ENCODE measurements around the gene TSPAN12. TPM values are rescaled to one million over a fixed set of nuclear protein-coding genes. Genes with fewer than 3 reads are reported as not detected.

Gene TSPAN12
- total RNA-seq, 1 experiment from 2014 or later, result 46.5 TPM

DNA sequence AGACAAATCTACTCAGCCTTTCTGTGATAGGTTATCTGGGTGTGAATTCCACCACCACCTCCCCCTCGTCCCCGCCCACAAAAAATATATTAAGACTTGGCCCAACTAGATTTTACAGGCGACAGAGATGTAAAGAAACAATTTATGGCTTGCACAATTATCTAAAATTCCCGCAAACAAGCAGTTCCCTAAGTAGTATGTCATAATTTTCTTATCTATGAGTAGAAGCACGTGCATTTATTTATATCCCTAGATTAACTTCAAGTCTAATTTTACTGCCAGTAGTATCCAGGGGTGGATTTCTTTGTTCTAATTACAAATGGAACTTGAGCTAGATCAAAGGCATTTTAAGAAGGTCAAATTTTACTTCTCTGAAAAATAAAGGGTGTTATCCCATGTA lies 1.7 kb downstream of the TSPAN12 start:
- DNase-seq (ENCODE audit: low read depth), result no peak
- in situ Hi-C loops (cut with HindIII; ENCODE audit: low pct_unique_long_range_greater_than_20kb, low sequenced_read_pairs), result no loop called here

- no peak for DNase-seq (ENCODE audit: low read depth)
- in situ Hi-C loops (cut with HindIII; ENCODE audit: low pct_unique_long_range_greater_than_20kb, low sequenced_read_pairs), result no loop called here
Observed at GRCh38 chr7:120852700-120853099, 5.2 kb downstream of the TSPAN12 start.

- in situ Hi-C loops (cut with HindIII; ENCODE audit: low pct_unique_long_range_greater_than_20kb, low sequenced_read_pairs), result no loop called here
- DNase-seq (ENCODE audit: low read depth), result no peak
Observed at GRCh38 chr7:120843109-120843508, 14.8 kb downstream of the TSPAN12 start.

DNA sequence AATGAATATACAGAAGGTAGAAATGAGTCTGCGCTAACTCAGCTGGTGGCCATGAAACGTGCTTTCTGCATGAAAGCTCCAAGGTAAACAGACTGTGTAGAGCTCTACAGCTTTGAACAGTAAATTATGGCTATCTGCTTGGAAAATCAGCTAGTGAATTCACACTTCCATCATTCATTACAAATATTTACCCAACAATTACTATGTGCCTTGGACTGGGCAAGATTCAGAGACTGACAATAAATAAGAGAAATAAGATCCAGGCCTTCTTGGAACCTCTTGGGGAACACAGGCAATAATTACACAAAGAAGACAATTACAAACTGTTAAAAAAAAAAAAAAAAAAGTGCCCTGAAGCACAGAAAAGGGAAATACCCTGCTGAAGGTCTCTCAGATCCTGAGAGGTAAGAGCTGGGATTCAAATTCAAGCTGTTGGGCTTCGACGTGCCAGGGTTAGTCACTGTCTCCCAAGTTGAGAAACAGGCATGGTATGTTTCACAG lies 15.8 kb downstream of the TSPAN12 start:
- peak; percentile 90 for DNase-seq (ENCODE audit: low read depth)
- in situ Hi-C loops (cut with HindIII; ENCODE audit: low pct_unique_long_range_greater_than_20kb, low sequenced_read_pairs), result no loop called here

GRCh38 chr7:120841608-120842007 lies 16.3 kb downstream of the TSPAN12 start:
- in situ Hi-C loops (cut with HindIII; ENCODE audit: low pct_unique_long_range_greater_than_20kb, low sequenced_read_pairs), result no loop called here
- DNase-seq (ENCODE audit: low read depth), result no peak

- in situ Hi-C loops (cut with HindIII; ENCODE audit: low pct_unique_long_range_greater_than_20kb, low sequenced_read_pairs), result no loop called here
- no peak for DNase-seq (ENCODE audit: low read depth)
Observed at GRCh38 chr7:120838281-120838682, 19.7 kb downstream of the TSPAN12 start.

DNA sequence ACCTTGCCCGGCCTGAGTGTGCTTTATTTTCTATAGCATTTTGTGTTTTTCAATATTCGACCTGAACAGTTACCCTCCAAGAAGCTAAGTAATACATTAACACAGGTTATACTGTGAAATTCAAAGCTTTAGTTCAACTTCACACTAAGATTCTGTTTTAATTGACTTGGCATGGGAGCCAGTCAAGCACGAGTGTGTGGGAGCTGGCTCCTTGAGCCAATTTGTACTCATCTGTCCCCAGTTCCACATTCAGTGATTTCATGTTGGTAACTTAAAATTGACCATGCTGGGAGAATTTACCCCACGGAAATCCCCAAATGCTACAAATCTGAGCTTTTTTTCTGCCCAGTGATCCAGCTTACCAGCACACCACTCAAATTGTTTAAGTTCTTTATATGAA lies 20.3 kb downstream of the TSPAN12 start:
- in situ Hi-C loops (cut with HindIII; ENCODE audit: low pct_unique_long_range_greater_than_20kb, low sequenced_read_pairs), result no loop called here
- DNase-seq (ENCODE audit: low read depth), result no peak

- no peak for DNase-seq (ENCODE audit: low read depth)
- in situ Hi-C loops (cut with HindIII; ENCODE audit: low pct_unique_long_range_greater_than_20kb, low sequenced_read_pairs), result no loop called here
Observed at GRCh38 chr7:120836556-120837115, 21.3 kb downstream of the TSPAN12 start.

- in situ Hi-C loops (cut with HindIII; ENCODE audit: low pct_unique_long_range_greater_than_20kb, low sequenced_read_pairs), result no loop called here
- no peak for DNase-seq (ENCODE audit: low read depth)
Observed at GRCh38 chr7:120834726-120835125, 23.2 kb downstream of the TSPAN12 start.

GRCh38 chr7:120833546-120833945 lies 24.4 kb downstream of the TSPAN12 start:
- no peak for DNase-seq (ENCODE audit: low read depth)
- in situ Hi-C loops (cut with HindIII; ENCODE audit: low pct_unique_long_range_greater_than_20kb, low sequenced_read_pairs), result no loop called here

DNA sequence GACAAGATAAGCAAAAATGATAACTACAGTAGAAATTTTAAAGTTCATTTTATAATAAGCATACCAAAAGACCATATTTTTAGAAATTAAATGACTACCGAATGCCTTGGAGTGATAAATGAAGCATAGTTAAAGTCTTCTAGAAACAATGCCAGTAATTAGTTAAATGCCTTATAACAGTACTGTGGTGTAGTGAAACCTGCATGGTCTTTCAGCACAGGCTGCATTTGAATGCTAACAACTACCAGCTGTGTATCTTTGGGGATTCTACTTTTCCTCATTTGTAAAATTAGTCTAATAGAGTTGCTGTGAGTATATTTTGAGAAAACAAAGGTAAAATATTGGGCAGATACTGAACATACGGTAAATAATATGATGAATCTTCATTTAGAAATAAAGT lies 25.1 kb downstream of the TSPAN12 start:
- in situ Hi-C loops (cut with HindIII; ENCODE audit: low pct_unique_long_range_greater_than_20kb, low sequenced_read_pairs), result no loop called here

DNA sequence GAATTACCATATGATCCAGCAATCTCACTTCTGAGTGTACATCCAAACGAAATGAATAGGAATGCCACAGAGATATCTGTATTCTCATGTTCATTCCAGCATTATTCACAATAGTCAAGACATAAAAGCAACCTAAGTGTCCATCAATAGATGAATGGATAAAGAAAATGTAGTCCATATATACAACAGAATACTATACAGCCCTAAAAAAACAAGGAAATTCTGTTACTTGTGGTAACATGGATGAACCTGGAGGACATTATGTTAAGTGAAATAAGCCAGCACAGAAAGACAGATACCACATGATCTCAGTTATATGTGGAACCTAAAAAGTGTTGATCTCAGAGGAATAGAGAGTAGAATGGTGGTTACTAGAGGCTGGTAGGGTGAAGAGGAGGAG lies 26.7 kb downstream of the TSPAN12 start:
- in situ Hi-C loops (cut with HindIII; ENCODE audit: low pct_unique_long_range_greater_than_20kb, low sequenced_read_pairs), result no loop called here
- DNase-seq (ENCODE audit: low read depth), result no peak

More for the DNA sequence above, 25.1 kb downstream of the TSPAN12 start:
- DNase-seq (ENCODE audit: low read depth), result no peak

DNA sequence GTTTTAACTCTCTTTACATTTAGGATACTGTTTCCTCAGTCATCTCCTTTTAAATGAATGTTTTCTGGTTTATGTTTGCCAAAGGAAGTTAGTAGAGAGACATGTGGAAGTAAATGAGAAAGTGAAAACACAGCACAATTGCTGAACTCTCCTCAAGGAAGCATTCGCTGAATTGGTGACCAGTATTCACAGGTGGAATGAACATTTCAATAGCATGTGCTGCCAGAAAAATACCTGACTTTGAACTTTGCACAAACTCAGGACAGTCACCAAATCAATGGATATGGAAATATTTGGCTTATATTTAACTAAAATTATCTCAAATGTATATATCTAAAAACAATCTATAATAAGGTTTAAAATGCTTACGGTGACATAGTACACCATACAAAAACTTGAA lies 28.5 kb downstream of the TSPAN12 start:
- in situ Hi-C loops (cut with HindIII; ENCODE audit: low pct_unique_long_range_greater_than_20kb, low sequenced_read_pairs), result no loop called here
- DNase-seq (ENCODE audit: low read depth), result no peak

- in situ Hi-C loops (cut with HindIII; ENCODE audit: low pct_unique_long_range_greater_than_20kb, low sequenced_read_pairs), result no loop called here
- DNase-seq (ENCODE audit: low read depth), result no peak
Observed at GRCh38 chr7:120828528-120828927, 29.4 kb downstream of the TSPAN12 start.

GRCh38 chr7:120827371-120828118 lies 30.4 kb downstream of the TSPAN12 start:
- in situ Hi-C loops (cut with HindIII; ENCODE audit: low pct_unique_long_range_greater_than_20kb, low sequenced_read_pairs), result no loop called here
- no peak for DNase-seq (ENCODE audit: low read depth)

- no peak for DNase-seq (ENCODE audit: low read depth)
- in situ Hi-C loops (cut with HindIII; ENCODE audit: low pct_unique_long_range_greater_than_20kb, low sequenced_read_pairs), result no loop called here
Observed at GRCh38 chr7:120825576-120825975, 32.4 kb downstream of the TSPAN12 start.

- in situ Hi-C loops (cut with HindIII; ENCODE audit: low pct_unique_long_range_greater_than_20kb, low sequenced_read_pairs), result no loop called here
- no peak for DNase-seq (ENCODE audit: low read depth)
Observed at GRCh38 chr7:120825152-120825551, 32.8 kb downstream of the TSPAN12 start.

GRCh38 chr7:120819861-120820260 lies 38.1 kb downstream of the TSPAN12 start:
- in situ Hi-C loops (cut with HindIII; ENCODE audit: low pct_unique_long_range_greater_than_20kb, low sequenced_read_pairs), result no loop called here
- no peak for DNase-seq (ENCODE audit: low read depth)

DNA sequence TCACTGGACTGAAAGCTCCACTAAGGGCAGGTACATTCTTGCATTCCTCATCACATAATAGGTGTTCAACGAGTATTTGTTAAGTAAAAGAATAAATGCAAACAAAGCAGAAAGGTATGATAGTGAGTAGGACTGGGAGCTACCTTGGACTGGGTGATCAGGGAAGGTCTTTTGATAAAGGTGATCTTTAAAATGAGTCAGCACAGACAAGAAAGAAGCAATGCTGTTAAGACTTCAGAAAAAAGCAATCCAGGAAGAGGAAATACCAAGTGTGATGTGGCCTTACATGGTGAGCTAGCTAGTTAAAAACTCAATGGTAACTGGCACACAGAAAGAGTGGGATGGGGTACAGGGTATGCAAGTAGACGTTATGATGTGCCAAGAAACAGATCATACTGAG lies 40.1 kb downstream of the TSPAN12 start:
- in situ Hi-C loops (cut with HindIII; ENCODE audit: low pct_unique_long_range_greater_than_20kb, low sequenced_read_pairs), result no loop called here
- DNase-seq (ENCODE audit: low read depth), result no peak
